ENCODE measurements around the gene SLC9A9.

DNA sequence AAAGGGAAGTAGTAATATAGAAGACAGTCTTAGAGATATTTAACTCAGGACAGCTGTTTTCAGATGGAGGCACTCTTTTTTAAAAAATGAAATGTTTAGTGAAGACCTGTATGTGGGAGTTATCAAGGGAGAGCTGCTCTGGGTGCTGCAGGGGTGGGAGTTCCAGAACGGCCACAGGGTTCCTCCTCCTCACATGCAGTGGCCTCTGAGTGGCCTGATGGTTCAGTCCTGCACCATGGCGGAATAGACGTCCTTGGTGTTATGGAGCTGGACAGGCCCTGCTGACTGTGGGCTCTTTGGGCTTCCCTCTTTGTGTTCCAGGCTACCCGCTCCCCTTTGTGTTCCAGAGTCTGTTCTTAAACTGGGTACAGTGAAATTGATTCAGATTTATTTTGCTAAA lies 602.6 kb downstream of the SLC9A9 start:
- TF ChIP-seq, protein P1, sequence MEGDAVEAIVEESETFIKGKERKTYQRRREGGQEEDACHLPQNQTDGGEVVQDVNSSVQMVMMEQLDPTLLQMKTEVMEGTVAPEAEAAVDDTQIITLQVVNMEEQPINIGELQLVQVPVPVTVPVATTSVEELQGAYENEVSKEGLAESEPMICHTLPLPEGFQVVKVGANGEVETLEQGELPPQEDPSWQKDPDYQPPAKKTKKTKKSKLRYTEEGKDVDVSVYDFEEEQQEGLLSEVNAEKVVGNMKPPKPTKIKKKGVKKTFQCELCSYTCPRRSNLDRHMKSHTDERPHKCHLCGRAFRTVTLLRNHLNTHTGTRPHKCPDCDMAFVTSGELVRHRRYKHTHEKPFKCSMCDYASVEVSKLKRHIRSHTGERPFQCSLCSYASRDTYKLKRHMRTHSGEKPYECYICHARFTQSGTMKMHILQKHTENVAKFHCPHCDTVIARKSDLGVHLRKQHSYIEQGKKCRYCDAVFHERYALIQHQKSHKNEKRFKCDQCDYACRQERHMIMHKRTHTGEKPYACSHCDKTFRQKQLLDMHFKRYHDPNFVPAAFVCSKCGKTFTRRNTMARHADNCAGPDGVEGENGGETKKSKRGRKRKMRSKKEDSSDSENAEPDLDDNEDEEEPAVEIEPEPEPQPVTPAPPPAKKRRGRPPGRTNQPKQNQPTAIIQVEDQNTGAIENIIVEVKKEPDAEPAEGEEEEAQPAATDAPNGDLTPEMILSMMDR (IDR thresholded peaks at IDR 0.05), result no peak
- TF ChIP-seq, protein P2, sequence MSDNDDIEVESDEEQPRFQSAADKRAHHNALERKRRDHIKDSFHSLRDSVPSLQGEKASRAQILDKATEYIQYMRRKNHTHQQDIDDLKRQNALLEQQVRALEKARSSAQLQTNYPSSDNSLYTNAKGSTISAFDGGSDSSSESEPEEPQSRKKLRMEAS (IDR thresholded peaks at IDR 0.05; ENCODE audit: low read depth), result no peak
- no peak for TF ChIP-seq FOXJ3 (CRISPR knock-in tag; IDR thresholded peaks at IDR 0.05)
- no peak for TF ChIP-seq POLR2AphosphoS5 (IDR thresholded peaks at IDR 0.05; ENCODE audit: low read depth, low read length)
- TF ChIP-seq CHD2 (IDR thresholded peaks at IDR 0.05; ENCODE audit: low read length, partially characterized antibody), result no peak
- TF ChIP-seq SIN3A (IDR thresholded peaks at IDR 0.05; ENCODE audit: borderline replicate concordance, low read depth, low read length), result no peak
- TF ChIP-seq, protein P3, sequence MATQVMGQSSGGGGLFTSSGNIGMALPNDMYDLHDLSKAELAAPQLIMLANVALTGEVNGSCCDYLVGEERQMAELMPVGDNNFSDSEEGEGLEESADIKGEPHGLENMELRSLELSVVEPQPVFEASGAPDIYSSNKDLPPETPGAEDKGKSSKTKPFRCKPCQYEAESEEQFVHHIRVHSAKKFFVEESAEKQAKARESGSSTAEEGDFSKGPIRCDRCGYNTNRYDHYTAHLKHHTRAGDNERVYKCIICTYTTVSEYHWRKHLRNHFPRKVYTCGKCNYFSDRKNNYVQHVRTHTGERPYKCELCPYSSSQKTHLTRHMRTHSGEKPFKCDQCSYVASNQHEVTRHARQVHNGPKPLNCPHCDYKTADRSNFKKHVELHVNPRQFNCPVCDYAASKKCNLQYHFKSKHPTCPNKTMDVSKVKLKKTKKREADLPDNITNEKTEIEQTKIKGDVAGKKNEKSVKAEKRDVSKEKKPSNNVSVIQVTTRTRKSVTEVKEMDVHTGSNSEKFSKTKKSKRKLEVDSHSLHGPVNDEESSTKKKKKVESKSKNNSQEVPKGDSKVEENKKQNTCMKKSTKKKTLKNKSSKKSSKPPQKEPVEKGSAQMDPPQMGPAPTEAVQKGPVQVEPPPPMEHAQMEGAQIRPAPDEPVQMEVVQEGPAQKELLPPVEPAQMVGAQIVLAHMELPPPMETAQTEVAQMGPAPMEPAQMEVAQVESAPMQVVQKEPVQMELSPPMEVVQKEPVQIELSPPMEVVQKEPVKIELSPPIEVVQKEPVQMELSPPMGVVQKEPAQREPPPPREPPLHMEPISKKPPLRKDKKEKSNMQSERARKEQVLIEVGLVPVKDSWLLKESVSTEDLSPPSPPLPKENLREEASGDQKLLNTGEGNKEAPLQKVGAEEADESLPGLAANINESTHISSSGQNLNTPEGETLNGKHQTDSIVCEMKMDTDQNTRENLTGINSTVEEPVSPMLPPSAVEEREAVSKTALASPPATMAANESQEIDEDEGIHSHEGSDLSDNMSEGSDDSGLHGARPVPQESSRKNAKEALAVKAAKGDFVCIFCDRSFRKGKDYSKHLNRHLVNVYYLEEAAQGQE (IDR thresholded peaks at IDR 0.05; ENCODE audit: low read depth, low read length), result no peak
- no peak for TF ChIP-seq RFX5 (IDR thresholded peaks at IDR 0.05; ENCODE audit: low read length)
- TF ChIP-seq GABPA (IDR thresholded peaks at IDR 0.05; ENCODE audit: low read depth), result no peak
- TF ChIP-seq EP300 (IDR thresholded peaks at IDR 0.05; ENCODE audit: borderline replicate concordance in 1 of 2, low read depth in 1 of 2, low read length in 1 of 2), result no peak
- no peak for TF ChIP-seq YY1 (IDR thresholded peaks at IDR 0.05; ENCODE audit: low read depth)

Measured in SK-N-SH (cell line).